Activated naive CD4-positive, alpha-beta T cell treated with anti-CD3 and anti-CD28 coated beads, Interleukin-2, amount 50 U/mL, for 72 hours (primary cell): Measurements from ENCODE around the gene ITIH3. TPM values are rescaled to one million over a fixed set of nuclear protein-coding genes. Genes with fewer than 3 reads are reported as not detected.

Experiments used
- ATAC-seq, 2 donors: fragments of 150-1000 bp; cut with Tn5 transposase; 2 replicates each; pipeline ENCODE4 v1.10.0; 2021; ENCODE audit warnings: mild to moderate bottlenecking in 2 of 2, moderate library complexity in 2 of 2
- DNase-seq, 2 donors: peaks; one replicate each; pipeline ENCODE4 v3.0.0; 2021 to 2022; ENCODE audit warnings: low spot score in 2 of 2
- H3K27ac Mint-ChIP-seq, 2 donors: one replicate each; pipeline ENCODE4 v1.8.0; 2022; ENCODE audit warnings: mild to moderate bottlenecking in 2 of 2, mixed read lengths in 2 of 2
- H3K36me3 Mint-ChIP-seq, 2 donors: one replicate each; pipeline ENCODE4 v1.8.0; 2022; ENCODE audit warnings: mixed read lengths in 2 of 2
- H3K9me3 Mint-ChIP-seq, 2 donors: one replicate each; pipeline ENCODE4 v1.8.0; 2022; ENCODE audit warnings: mixed read lengths in 2 of 2
- total RNA-seq, 2 donors: library from RNA; stranded (reverse); gene quantifications; one replicate each; pipeline ENCODE4 v1.2.3, GENCODE V29; 2022

ITIH3 gene, protein sequence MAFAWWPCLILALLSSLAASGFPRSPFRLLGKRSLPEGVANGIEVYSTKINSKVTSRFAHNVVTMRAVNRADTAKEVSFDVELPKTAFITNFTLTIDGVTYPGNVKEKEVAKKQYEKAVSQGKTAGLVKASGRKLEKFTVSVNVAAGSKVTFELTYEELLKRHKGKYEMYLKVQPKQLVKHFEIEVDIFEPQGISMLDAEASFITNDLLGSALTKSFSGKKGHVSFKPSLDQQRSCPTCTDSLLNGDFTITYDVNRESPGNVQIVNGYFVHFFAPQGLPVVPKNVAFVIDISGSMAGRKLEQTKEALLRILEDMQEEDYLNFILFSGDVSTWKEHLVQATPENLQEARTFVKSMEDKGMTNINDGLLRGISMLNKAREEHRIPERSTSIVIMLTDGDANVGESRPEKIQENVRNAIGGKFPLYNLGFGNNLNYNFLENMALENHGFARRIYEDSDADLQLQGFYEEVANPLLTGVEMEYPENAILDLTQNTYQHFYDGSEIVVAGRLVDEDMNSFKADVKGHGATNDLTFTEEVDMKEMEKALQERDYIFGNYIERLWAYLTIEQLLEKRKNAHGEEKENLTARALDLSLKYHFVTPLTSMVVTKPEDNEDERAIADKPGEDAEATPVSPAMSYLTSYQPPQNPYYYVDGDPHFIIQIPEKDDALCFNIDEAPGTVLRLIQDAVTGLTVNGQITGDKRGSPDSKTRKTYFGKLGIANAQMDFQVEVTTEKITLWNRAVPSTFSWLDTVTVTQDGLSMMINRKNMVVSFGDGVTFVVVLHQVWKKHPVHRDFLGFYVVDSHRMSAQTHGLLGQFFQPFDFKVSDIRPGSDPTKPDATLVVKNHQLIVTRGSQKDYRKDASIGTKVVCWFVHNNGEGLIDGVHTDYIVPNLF
- total RNA-seq, result not detected

- ATAC-seq (no peak), DNase-seq (no peak)
- no peaks in the 10 kb centered on the region for H3K9me3 Mint-ChIP-seq
- no peak within 1 kb of the TSS for H3K27ac Mint-ChIP-seq
- H3K36me3 Mint-ChIP-seq, result no peaks in the 10 kb centered on the region
Measured at GRCh38 chr3:52794612-52795099, at the start of gene ITIH3. ITIH3 (plus strand) TSS chr3:52794796; CDS start chr3:52794804, 8 bp downstream.

DNA sequence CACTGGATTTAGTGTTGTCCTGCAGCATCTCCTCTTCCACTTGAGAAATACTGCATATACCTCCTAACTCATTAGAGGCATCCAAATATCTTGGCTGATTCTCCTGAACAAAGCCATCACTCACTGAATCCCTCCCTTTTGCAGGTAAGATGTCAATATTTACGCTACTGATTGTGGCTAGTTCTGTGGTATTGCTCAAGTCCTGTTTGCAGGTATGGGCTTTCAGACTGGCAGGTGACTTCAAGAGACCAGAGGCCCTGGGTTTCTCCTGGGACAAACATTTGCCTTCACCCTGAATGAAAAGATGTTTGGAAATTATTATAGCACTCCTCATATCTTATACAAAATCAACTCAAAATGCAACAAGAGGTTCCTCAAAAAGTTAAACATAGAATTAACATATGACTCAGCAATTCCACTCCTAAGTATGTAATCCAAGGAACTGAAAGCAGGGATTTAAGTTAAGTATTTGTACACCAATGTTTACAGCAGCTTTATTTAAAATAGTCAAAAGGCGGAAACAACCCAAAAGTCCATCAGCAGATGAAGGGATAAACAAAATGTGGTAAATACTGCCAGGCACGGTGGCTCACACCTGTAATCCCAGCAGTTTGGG lies 42.4 kb upstream of the ITIH3 start:
- DNase-seq (no peak), ATAC-seq (no peak)
- H3K9me3 Mint-ChIP-seq, result no peaks in the 10 kb centered on the region
- no peak overlapping the region for H3K27ac Mint-ChIP-seq
- peaks cover 0 to 15% of the 10 kb centered on the region in 2 donors for H3K36me3 Mint-ChIP-seq

DNA sequence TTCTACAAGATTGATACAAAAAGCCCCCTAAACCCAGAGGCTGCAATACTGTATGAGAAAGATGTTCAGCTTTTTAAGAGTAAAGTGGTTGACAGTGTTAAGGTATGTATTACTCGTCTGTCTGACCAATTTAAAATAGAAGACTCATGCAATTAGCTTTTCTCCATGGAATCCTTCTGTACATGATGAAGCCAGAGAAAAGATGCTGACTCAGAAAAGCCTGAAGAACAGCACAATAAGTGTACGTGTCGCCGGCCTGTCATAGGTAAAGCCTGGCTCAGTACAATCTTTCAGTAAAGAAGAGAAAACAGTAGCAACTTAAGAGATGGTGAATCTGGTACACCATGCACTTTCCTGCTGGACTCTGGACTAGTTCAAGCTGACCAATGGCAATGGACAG lies 40.2 kb upstream of the ITIH3 start:
- H3K9me3 Mint-ChIP-seq, result no peaks in the 10 kb centered on the region
- ATAC-seq (no peak), DNase-seq (no peak)
- H3K36me3 Mint-ChIP-seq, result peaks cover 0 to 9% of the 10 kb centered on the region in 2 donors
- H3K27ac Mint-ChIP-seq, result no peak overlapping the region

- Mint-ChIP-seq H3K27ac (no peak overlapping the region), H3K9me3 (no peaks in the 10 kb centered on the region), H3K36me3 (peaks cover 0 to 9% of the 10 kb centered on the region in 2 donors)
- ATAC-seq (no peak), DNase-seq (no peak)
Measured at GRCh38 chr3:52756141-52756540, 38.5 kb upstream of the ITIH3 start.

DNA sequence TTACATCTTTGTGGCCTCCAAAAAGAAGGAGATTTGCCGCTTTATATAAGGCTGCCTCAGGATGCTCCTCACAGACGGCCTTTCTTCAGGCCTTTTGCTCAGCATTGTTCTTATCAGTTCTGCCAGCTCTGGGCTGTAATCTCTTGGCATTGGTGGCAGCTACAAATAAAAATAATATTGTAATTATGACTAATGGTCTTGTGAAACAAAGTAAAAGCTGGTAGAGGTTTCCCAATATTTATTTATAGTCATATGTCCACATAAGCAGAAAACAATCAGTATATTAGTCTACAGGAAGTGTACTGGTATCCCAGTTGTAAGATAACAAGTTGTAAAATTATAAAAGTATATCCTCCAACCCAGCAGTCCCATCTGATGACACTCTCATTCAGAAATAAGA lies 31.1 kb upstream of the ITIH3 start:
- Mint-ChIP-seq H3K27ac (no peak overlapping the region), H3K36me3 (no peaks in the 10 kb centered on the region), H3K9me3 (no peaks in the 10 kb centered on the region)
- no peak for ATAC-seq
- no peak for DNase-seq

- H3K36me3 Mint-ChIP-seq, result peaks cover 0 to 19% of the 10 kb centered on the region in 2 donors
- ATAC-seq (no peak), DNase-seq (peak in 1 of 2 donors; percentile 26)
- H3K9me3 Mint-ChIP-seq, result no peaks in the 10 kb centered on the region
- peak overlapping the region; percentile 4 to 65 for H3K27ac Mint-ChIP-seq
Measured at GRCh38 chr3:52769786-52770455, 24.7 kb upstream of the ITIH3 start.

- Mint-ChIP-seq H3K36me3 (peaks cover 0 to 19% of the 10 kb centered on the region in 2 donors), H3K27ac (peak within 1 kb of the TSS; percentile 87 to 98), H3K9me3 (no peaks in the 10 kb centered on the region)
- DNase-seq, result peak; percentile 73 to 84
- peak; percentile 94 to 98 for ATAC-seq
Measured at GRCh38 chr3:52770496-52771333, 23.9 kb upstream of the ITIH3 start, which contains the start of gene NEK4. NEK4 (minus strand) TSS chr3:52770940; CDS start chr3:52770746, 194 bp downstream.

- peak; percentile 12 to 29 for ATAC-seq
- Mint-ChIP-seq H3K36me3 (peaks cover 0 to 19% of the 10 kb centered on the region in 2 donors), H3K9me3 (no peaks in the 10 kb centered on the region), H3K27ac (peak overlapping the region; percentile 87 to 98)
- no peak for DNase-seq
Measured at GRCh38 chr3:52771334-52771681, 23.3 kb upstream of the ITIH3 start.

GRCh38 chr3:52771702-52772101 lies 22.9 kb upstream of the ITIH3 start:
- ATAC-seq (no peak), DNase-seq (no peak)
- no peaks in the 10 kb centered on the region for H3K9me3 Mint-ChIP-seq
- H3K36me3 Mint-ChIP-seq, result peaks cover 0 to 19% of the 10 kb centered on the region in 2 donors
- peak overlapping the region; percentile 72 to 87 for H3K27ac Mint-ChIP-seq

DNA sequence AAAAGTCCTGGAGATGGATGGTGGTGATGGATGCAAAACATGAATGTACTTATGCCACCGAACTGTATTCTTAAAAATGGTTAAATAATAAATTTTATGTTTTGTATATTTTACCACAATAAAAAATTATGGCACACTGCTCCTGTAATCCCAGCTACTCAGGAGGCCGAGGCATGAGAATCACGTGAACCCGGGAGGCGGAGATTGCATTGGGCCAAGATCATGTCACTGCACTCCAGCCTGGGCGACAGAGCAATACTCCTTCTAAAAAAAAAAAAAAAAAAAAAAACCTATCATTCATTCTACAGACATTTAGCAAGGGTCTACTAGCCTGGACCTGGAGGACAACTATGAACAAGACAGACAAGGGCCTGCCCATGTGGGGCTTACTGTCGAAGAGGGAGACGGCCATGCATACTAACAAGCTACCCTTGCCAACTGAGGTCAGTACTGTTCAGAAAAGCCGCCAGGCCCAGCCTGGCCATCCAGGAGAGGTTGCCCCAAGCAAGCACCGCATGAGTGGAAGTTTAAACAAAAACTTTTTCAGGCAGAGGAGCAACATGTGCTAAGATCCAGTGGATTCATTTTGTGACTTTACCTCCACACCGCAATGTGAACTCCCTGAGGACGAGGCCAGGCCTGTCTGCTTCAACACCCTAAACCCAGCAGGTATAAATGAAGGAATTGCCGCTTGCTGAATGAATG lies 21.1 kb upstream of the ITIH3 start:
- ATAC-seq, result no peak
- Mint-ChIP-seq H3K9me3 (no peaks in the 10 kb centered on the region), H3K36me3 (peaks cover 0 to 19% of the 10 kb centered on the region in 2 donors), H3K27ac (no peak overlapping the region)
- DNase-seq, result no peak

- Mint-ChIP-seq H3K27ac (no peak overlapping the region), H3K36me3 (peaks cover 0 to 19% of the 10 kb centered on the region in 2 donors), H3K9me3 (no peaks in the 10 kb centered on the region)
- DNase-seq (peak in 1 of 2 donors; percentile 50), ATAC-seq (no peak)
Measured at GRCh38 chr3:52774066-52774713, 20.4 kb upstream of the ITIH3 start.

DNA sequence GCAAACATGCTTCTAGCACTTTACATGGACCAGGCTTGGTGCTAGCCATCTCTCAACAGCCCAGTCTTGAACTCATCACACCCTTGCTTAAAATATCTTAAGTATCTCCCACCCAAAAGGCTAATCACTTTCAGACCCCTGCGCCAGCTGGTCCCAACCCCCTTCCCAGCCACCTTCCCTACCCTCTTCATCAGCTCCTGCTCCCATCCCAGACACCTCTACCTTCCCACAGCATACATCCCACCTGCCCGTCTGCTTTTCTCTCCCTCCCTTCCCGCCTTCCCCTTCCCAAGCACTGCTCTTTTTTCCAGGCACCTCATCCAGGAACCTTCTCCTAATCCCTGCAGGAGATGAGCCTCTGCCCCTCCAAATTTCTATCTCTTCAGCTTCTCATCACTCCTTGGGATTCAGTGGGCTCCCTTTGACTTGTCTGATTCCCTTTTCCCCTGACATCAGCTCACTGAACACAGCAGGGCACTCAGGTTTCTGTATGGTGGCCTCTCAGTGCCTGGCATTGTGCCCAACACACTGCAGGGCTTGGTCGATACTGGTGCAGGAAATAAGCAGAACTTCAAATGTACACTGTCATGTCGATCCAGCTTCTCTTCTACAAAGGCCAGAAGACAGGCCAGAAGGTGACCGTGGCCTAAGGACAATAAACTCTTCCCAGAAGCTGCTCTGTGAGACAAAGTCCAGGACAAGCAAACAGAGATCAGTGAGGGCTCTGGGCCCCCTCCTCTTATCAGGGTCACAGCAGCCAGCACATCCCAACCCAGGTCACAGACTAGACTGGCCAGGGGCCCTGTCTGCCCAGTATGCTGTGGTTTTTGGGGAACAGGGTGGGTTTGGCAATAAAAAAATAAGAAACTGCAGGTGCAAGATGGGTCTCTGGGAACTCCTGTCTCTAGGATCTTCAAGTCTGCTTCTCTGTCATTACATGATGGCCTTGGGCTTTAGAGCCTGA lies 19.4 kb upstream of the ITIH3 start:
- Mint-ChIP-seq H3K9me3 (no peaks in the 10 kb centered on the region), H3K27ac (no peak overlapping the region), H3K36me3 (peaks cover 0 to 11% of the 10 kb centered on the region in 2 donors)
- ATAC-seq, result no peak
- peak in 1 of 2 donors; percentile 40 for DNase-seq

GRCh38 chr3:52775877-52776276 lies 18.7 kb upstream of the ITIH3 start:
- no peaks in the 10 kb centered on the region for H3K9me3 Mint-ChIP-seq
- no peak for ATAC-seq
- peak in 1 of 2 donors; percentile 31 for DNase-seq
- peaks cover 0 to 11% of the 10 kb centered on the region in 2 donors for H3K36me3 Mint-ChIP-seq
- no peak overlapping the region for H3K27ac Mint-ChIP-seq
